ENCODE results near the gene FHL2.

Gene FHL2

DNA sequence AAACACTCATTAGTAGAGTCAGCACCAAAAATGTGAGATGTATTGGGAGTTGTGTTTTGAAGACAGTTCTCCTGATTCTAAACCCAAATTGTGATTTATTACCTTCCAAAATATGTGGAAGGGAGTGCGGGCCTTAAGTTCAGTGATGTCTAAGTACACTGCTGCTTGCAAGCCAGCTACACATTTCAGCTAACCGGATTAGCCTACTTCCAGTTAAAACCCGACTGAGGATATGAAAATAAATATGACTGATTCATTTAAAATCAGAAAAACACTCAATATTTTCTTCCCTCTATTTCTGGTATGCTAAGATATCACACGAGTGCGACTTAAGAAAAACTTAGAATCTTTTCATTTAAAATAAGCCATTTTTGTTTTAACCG is 907 bp downstream of the FHL2 start:
- TF ChIP-seq, protein P1, sequence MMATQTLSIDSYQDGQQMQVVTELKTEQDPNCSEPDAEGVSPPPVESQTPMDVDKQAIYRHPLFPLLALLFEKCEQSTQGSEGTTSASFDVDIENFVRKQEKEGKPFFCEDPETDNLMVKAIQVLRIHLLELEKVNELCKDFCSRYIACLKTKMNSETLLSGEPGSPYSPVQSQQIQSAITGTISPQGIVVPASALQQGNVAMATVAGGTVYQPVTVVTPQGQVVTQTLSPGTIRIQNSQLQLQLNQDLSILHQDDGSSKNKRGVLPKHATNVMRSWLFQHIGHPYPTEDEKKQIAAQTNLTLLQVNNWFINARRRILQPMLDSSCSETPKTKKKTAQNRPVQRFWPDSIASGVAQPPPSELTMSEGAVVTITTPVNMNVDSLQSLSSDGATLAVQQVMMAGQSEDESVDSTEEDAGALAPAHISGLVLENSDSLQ (IDR thresholded peaks at IDR 0.05), result peak; percentile 13; the same call in 1 of the 2 replicates
- TF ChIP-seq FOXK2 (IDR thresholded peaks at IDR 0.05), result no peak
- ChIA-PET CTCF (interaction anchor here (0.6 to 1.0 kb wide), 4 partner anchors 8 to 41 kb away, joined by 3 to 4 read pairs (median 3); no protein-coding TSS in a partner anchor), POLR2A (interaction anchor here (0.5 to 1.6 kb wide), 6 partner anchors 7 to 1134 kb away, joined by 3 to 9 read pairs (median 4); no protein-coding TSS in a partner anchor)
- no peak for DNase-seq (ENCODE audit: extremely low spot score)

DNA sequence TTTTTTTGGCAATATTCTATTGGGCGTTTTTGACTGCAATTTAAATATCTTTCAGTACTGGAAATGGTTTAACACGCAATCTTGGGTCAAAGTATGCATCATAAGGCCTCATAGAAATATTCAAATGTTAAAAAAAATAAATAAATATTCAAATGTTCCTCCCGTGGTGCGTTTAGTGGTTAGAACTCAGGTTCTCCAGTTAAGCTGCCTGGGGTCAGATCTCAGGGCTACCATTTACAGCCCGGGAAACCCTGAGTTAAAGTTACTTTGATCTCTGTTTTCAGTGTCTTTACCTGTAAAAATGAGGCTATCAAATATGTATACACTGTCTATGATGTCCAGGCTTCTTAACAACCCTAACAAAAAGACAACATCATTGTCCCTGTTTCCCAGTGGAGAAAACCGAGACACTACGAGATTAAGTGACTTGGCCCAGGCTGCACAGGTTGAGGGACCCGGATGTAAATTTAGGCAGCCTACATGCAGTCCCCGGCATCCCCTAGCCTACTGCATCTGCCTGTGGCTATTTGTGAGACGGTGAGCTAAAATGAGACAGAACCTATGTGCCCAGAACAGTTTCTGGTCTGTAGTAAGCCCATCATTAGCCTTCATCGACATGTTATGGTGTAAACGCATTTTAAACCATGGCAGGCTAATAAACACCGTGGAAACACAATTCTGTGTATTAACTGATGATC is 1.7 kb downstream of the FHL2 start:
- DNase-seq (ENCODE audit: extremely low spot score), result no peak
- POLR2A ChIA-PET, result interaction anchor here (0.6 to 1.3 kb wide), 2 partner anchors 59 to 113 kb away, joined by 3 read pairs; no protein-coding TSS in a partner anchor
- CTCF ChIA-PET, result interaction anchor here (0.9 kb wide), 2 partner anchors 35 to 1027 kb away, joined by 3 read pairs; no protein-coding TSS in a partner anchor
- TF ChIP-seq CTBP1 (IDR thresholded peaks at IDR 0.05; ENCODE audit: borderline replicate concordance) (no peak), LEF1 (IDR thresholded peaks at IDR 0.05; ENCODE audit: borderline replicate concordance) (no peak), ELF4 (IDR thresholded peaks at IDR 0.05) (no peak), FOXA1 (IDR thresholded peaks at IDR 0.05) (no peak), FOXM1 (IDR thresholded peaks at IDR 0.05; ENCODE audit: borderline replicate concordance) (no peak), HDGF (IDR thresholded peaks at IDR 0.05; ENCODE audit: borderline replicate concordance) (no peak), SP1 (IDR thresholded peaks at IDR 0.05) (no peak), ZNF384 (IDR thresholded peaks at IDR 0.05) (no peak), TARDBP (IDR thresholded peaks at IDR 0.05) (no peak), BHLHE40 (IDR thresholded peaks at IDR 0.05; ENCODE audit: borderline replicate concordance) (no peak), ARNT (IDR thresholded peaks at IDR 0.05) (no peak), SUZ12 (IDR thresholded peaks at IDR 0.05) (no peak), L3MBTL2 (conservative IDR thresholded peaks at IDR 0.05) (no peak), NFRKB (IDR thresholded peaks at IDR 0.05) (no peak), FOXK2 (IDR thresholded peaks at IDR 0.05) (no peak)
- TF ChIP-seq, protein P1 (IDR thresholded peaks at IDR 0.05), result no peak

DNA sequence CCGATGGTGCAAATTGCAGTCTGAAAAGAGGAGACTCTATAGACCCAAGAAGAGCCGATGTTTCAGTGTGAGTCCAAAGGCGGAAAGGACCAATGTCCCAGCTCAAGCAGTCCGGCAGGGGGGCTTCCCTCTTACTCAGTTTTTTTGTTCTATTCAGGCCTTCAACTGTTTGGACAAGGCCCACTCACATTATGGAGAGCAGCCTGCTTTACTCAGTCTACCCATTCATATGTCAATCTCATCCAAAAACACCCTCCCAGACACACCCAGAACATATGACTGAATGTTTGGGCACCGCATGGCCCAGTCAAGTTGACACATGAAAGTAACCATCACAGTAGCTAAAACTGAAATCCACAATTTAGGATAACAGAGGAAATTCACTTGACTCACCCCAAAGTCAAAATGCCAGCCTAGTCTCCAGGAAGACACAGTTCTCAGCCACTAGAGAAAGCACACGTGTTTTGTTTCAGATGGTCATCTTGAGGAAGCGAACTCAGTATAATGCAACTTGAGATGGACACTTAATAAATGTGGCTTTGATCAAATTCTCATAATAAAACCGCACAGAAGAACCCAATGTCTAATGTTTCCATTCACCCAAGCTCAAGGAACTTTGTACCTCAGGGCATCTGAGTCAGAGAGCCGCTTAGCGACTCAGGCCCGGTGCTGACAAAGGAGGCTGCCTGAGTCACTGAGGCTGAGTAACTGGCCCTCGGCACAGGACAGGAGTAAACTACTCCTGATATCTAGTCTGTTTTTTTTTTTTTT is 2.4 kb downstream of the FHL2 start:
- CTCF ChIA-PET, result interaction anchor here (0.9 kb wide), 1 partner anchor 1026 kb away, joined by 3 read pairs; no protein-coding TSS in a partner anchor
- TF ChIP-seq, protein P1 (IDR thresholded peaks at IDR 0.05), result no peak
- TF ChIP-seq ZNF384 (IDR thresholded peaks at IDR 0.05), result no peak
- TF ChIP-seq SP1 (IDR thresholded peaks at IDR 0.05), result no peak
- no peak for TF ChIP-seq CTBP1 (IDR thresholded peaks at IDR 0.05; ENCODE audit: borderline replicate concordance)
- TF ChIP-seq LEF1 (IDR thresholded peaks at IDR 0.05; ENCODE audit: borderline replicate concordance), result no peak
- TF ChIP-seq NFRKB (IDR thresholded peaks at IDR 0.05), result no peak
- no peak for TF ChIP-seq HDGF (IDR thresholded peaks at IDR 0.05; ENCODE audit: borderline replicate concordance)
- no peak for TF ChIP-seq L3MBTL2 (conservative IDR thresholded peaks at IDR 0.05)
- TF ChIP-seq FOXA1 (IDR thresholded peaks at IDR 0.05), result no peak
- TF ChIP-seq ARNT (IDR thresholded peaks at IDR 0.05), result no peak
- no peak for TF ChIP-seq ELF4 (IDR thresholded peaks at IDR 0.05)
- no peak for TF ChIP-seq SUZ12 (IDR thresholded peaks at IDR 0.05)
- no peak for TF ChIP-seq FOXK2 (IDR thresholded peaks at IDR 0.05)
- no peak for TF ChIP-seq FOXM1 (IDR thresholded peaks at IDR 0.05; ENCODE audit: borderline replicate concordance)
- TF ChIP-seq BHLHE40 (IDR thresholded peaks at IDR 0.05; ENCODE audit: borderline replicate concordance), result no peak
- no peak for TF ChIP-seq TARDBP (IDR thresholded peaks at IDR 0.05)
- DNase-seq (ENCODE audit: extremely low spot score), result no peak
- POLR2A ChIA-PET, result no interaction called here

DNA sequence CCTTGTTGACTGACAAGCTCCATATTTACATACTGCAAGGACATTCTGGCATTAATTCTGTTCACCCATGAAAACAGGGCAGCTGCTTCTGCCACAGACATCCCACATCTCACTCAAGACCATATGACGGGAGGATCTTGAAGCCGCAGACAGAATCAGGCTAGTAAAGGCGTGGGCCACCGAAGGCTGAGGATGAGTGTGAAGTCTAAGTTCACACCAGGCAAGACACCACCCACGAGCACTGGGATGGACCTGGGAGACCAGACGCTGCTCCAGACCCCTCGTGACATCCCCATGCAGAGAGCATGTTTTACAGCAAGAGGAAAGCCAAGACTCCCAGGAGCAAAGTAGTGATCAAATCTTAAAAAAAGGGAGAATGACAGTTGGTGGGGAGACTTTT is 3.2 kb downstream of the FHL2 start:
- CTCF ChIA-PET, result interaction anchor here (0.6 kb wide), 1 partner anchor 126 kb away, joined by 3 read pairs; no protein-coding TSS in a partner anchor
- DNase-seq (ENCODE audit: extremely low spot score), result no peak
- TF ChIP-seq ZNF384 (IDR thresholded peaks at IDR 0.05), result no peak
- TF ChIP-seq SP1 (IDR thresholded peaks at IDR 0.05), result no peak
- no peak for TF ChIP-seq L3MBTL2 (conservative IDR thresholded peaks at IDR 0.05)
- no peak for TF ChIP-seq HDGF (IDR thresholded peaks at IDR 0.05; ENCODE audit: borderline replicate concordance)
- no peak for TF ChIP-seq NFRKB (IDR thresholded peaks at IDR 0.05)
- no peak for TF ChIP-seq CTBP1 (IDR thresholded peaks at IDR 0.05; ENCODE audit: borderline replicate concordance)
- TF ChIP-seq FOXM1 (IDR thresholded peaks at IDR 0.05; ENCODE audit: borderline replicate concordance), result no peak
- TF ChIP-seq FOXK2 (IDR thresholded peaks at IDR 0.05), result no peak
- POLR2A ChIA-PET, result no interaction called here

DNA sequence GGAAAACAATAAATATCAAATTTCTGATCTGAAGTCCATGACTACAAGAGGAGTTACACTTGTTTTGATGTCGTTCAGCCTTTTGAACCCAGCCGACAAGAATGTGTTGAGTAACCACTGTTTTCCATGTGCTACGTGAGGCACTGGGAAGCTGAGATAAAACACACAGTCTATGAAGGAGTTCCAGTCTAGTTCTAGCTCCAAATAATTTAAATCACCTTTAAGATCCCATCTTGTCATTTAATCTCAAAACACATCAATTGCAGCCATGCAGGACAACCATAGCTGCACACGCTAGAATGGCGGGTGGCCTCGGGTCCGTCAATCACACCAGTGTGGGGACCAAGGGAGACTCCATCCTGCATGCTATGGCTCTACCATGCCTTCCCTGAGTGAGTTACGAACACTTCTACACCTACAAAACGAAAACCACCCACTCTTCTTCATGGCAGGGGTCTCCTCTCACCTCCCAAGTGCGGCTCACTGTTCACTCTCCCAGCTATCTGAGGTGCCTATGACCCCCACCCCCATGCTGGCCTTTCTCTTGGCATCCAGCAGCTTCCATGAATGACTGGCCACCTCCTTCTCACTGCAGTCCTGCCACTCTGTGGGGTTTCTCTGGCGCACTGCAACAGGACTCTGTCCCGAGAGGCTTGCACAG is 3.8 kb downstream of the FHL2 start:
- POLR2A ChIA-PET, result no interaction called here
- DNase-seq (ENCODE audit: extremely low spot score), result no peak
- CTCF ChIA-PET, result interaction anchor here (0.6 kb wide), 1 partner anchor 126 kb away, joined by 3 read pairs; no protein-coding TSS in a partner anchor
- TF ChIP-seq L3MBTL2 (conservative IDR thresholded peaks at IDR 0.05) (no peak), ARNT (IDR thresholded peaks at IDR 0.05) (no peak), TARDBP (IDR thresholded peaks at IDR 0.05) (no peak), BHLHE40 (IDR thresholded peaks at IDR 0.05; ENCODE audit: borderline replicate concordance) (no peak), LEF1 (IDR thresholded peaks at IDR 0.05; ENCODE audit: borderline replicate concordance) (no peak), ELF4 (IDR thresholded peaks at IDR 0.05) (no peak), SP1 (IDR thresholded peaks at IDR 0.05) (no peak), HDGF (IDR thresholded peaks at IDR 0.05; ENCODE audit: borderline replicate concordance) (no peak), FOXM1 (IDR thresholded peaks at IDR 0.05; ENCODE audit: borderline replicate concordance) (no peak), SUZ12 (IDR thresholded peaks at IDR 0.05) (no peak), FOXK2 (IDR thresholded peaks at IDR 0.05) (no peak), CTBP1 (IDR thresholded peaks at IDR 0.05; ENCODE audit: borderline replicate concordance) (no peak), ZNF384 (IDR thresholded peaks at IDR 0.05) (no peak), NFRKB (IDR thresholded peaks at IDR 0.05) (no peak), FOXA1 (IDR thresholded peaks at IDR 0.05) (no peak)
- TF ChIP-seq, protein P1 (IDR thresholded peaks at IDR 0.05), result no peak
